Measurements from ENCODE around the gene SLC30A5.
A peak's percentile ranks its signal among the peaks of the same experiment; 100 is the strongest.
"Not testable (repeated sequence)": the region's sequence is repeated elsewhere in the genome, so short reads cannot be mapped to it uniquely, and the experiment has no call there.

Gene SLC30A5

GRCh38 chr5:69093771-69094482 lies at the start of gene SLC30A5:
Gene SLC30A5, plus strand, starts transcription at chr5:69094014. Its CDS starts 242 bp downstream, at chr5:69094256.
- DNase-seq = peak; percentile 99

- DNase-seq = not testable (repeated sequence)
Measured at GRCh38 chr5:69045213-69045612, 48.6 kb upstream of the SLC30A5 start.

GRCh38 chr5:69046375-69046957 lies 47.3 kb upstream of the SLC30A5 start:
- peak; percentile 6 for DNase-seq

DNA sequence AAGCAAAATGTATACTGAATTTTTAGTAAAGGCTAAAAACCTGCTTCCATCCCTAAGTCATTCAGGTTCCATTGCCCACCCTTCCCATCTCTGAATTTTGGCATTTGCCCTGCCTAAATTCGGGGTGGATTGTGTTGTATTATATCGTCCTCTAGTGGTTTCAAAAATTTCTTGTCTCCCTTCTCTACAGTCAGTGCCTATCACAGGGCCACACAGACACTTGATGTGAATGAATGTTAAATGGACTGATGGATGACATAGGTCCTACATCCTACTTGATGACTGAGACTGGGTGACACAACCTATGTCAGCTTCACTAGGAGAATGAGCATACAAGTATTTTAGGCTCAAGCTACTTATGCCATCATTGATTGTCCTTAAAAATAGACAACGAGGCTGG lies 45.6 kb upstream of the SLC30A5 start:
- DNase-seq = no peak

GRCh38 chr5:69049151-69049550 lies 44.7 kb upstream of the SLC30A5 start:
- peak; percentile 6 for DNase-seq

DNA sequence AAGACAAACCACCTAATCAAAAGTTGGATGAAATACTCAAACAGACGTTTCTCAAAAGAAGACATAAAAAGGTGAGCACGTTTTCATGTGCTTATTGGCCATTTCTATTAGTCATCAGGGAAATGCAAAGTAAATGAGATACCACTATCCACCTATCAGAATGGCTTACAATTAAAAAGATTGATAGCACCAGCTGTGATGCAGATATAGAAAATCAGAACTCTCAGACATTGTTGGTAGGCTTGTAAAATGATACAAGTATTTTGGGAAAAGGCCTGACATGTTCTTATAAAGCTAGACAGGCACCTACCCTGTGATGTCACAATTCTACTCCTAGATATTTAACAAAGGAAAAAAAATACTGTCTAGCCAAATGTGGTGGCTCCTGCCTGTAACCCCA lies 44.0 kb upstream of the SLC30A5 start:
- DNase-seq = no peak

GRCh38 chr5:69050214-69050613 lies 43.6 kb upstream of the SLC30A5 start:
- no peak for DNase-seq

- DNase-seq = no peak
Measured at GRCh38 chr5:69052181-69052580, 41.6 kb upstream of the SLC30A5 start.

DNA sequence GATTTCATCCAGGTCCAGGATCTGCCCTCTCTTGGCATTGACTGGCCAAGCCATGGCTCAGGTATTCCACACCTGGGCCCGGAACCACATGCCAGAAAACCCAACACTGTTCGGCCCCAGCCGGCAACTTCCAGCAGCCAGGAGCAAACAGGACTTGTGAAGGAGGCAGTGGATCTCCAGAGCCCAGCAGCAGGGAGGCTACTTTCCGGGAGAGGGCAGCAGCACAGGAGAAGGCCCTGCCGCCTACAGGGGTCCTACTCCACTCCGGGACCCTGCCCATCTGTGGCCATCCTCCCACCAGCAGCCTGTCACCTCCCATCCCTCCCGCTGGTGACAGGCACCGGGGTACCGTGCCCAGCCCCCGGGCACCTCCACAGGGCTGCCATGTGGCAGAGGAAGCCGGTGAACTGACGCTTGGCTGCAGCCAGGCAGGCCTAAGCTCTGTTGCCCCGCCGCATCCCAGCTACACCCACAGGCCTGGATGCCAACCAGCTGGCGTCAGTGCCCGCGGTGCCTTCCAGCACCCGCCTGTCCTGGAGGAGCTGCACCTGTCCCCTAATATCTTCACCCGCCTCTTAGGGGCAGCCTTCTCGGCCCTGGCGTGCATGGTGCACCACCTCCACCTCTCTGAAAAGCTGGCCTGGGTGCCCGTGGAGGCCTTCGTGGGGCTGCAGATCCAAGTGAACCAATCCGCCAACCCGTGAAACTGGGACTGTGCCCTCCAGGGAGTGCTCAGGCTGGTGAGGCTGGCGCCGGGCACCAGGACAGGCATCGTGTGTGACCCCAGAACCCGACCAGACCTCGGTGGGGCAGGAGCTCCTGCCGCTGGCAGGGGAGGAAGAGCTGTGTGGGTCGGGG lies 18.9 kb upstream of the SLC30A5 start:
- no peak for DNase-seq

DNA sequence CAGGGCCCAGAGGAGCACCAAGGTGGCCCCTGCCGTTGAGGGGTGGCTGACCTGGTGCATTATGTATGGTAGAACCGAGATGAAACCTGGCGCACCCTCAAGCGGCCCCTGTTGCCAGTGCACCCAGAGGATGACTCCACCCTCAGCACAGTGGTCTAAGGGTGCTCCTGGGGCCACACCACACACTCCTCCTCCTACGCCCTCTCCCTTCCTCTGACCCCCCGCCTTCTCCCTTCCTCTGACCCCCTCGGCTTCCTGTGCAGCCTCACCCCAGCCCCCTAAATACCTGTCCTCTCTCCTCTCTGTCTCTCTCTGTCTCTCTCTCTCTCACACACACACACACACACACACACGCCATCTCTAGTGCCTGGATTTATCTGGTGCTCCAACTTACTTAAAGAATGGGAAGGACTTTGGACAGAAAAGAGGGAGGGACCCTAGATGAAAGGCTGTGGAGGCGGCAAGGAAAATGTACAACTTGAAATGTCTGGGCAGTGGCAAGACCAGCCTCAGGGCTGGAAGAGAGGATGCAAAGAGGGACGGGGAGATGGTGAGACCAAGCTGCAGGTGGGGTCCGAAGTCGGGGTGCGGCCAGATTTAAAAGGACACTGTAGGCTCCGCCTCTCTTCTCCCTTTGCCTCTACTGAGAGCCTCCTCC lies 18.2 kb upstream of the SLC30A5 start:
- no peak for DNase-seq

DNA sequence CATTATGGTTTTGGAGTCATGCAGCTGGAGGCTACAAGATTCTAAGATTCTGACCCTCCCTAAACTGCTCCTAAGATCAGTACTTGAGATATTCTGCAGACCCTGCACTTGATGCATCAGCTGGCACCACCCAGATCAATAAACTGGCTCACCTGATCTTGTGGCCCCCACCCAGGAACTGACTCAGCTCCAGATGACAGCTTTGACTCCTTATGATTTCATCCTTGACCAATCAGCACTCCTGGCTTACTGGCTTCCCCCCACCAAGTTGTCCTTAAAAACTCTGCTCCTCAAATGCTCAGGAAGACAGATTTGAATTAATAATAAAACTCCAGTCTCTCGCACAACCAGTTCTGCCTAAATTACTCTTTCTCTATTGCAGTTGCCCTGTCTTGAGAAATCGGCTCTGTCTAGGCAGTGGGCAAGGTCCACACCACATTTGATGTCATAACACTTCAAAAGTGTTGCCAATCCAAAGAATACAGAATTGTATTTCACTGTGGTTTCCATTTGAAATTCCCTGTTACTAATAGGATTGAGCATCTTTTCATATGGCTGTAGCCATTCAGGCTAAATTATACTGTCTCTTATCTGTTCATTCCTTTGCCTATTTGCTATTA lies 14.8 kb upstream of the SLC30A5 start:
- peak; percentile 2 for DNase-seq

DNA sequence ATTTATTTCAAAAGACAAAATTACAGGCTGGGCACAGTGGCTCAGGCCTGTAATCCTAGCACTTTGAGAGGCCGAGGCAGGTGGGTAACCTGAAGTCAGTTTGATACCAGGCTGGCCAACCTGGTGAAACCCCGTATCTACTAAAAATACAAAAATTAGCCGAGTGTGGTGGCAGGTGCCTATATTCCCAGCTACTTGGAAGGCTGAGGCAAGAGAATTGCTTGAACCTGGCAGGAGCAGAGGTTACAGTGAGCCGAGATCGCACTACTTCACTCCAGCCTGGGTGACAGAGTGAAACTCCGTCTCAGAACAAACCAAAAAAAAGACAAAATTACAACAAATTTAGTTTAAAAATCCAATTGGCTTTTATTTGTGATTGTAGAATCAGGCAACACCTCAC lies 14.3 kb upstream of the SLC30A5 start:
- DNase-seq = no peak

- no peak for DNase-seq
Measured at GRCh38 chr5:69083412-69083811, 10.4 kb upstream of the SLC30A5 start.

DNA sequence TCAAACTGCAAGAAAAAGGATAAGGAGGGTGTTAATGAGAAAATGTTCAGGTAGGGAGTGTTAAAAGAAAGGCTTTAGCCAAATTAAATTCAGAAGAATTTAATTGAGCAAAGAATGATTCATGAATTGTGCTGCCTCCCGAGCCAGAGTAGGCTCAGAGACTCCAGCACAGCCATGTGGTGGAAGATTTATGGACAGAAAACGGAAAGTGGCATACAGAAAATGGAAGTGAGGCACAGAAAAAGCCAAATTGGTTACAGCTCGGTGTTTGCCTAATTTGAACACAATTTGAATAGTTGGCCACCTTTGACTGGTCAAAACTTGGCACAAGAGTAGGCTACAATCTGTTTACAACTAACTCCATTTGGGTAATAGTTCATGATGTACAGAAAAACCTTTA lies 9.6 kb upstream of the SLC30A5 start:
- no peak for DNase-seq

GRCh38 chr5:69084903-69085302 lies 8.9 kb upstream of the SLC30A5 start:
- DNase-seq = no peak

DNA sequence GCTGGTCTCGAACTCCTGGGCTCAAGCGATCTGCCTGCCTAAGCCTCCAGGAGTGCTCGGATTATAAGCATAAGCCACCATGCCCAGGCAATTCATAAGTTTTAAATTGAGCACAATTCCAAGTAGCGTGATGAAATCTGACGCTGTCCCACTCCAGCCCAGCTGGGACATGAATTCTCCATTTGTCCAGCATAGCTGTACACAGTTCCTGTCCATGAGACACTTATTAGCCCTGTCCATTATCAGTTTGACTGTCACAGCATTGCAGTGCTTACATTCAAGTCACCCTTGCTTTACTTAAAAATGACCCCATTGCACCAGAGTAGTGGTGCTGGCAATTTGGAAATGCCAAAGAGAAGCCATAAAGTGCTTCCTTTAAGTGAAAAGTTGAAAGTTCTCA lies 7.6 kb upstream of the SLC30A5 start:
- DNase-seq = no peak

GRCh38 chr5:69088006-69088405 lies 5.8 kb upstream of the SLC30A5 start:
- DNase-seq = not testable (repeated sequence)

- DNase-seq = no peak
Measured at GRCh38 chr5:69090158-69090557, 3.7 kb upstream of the SLC30A5 start.

DNA sequence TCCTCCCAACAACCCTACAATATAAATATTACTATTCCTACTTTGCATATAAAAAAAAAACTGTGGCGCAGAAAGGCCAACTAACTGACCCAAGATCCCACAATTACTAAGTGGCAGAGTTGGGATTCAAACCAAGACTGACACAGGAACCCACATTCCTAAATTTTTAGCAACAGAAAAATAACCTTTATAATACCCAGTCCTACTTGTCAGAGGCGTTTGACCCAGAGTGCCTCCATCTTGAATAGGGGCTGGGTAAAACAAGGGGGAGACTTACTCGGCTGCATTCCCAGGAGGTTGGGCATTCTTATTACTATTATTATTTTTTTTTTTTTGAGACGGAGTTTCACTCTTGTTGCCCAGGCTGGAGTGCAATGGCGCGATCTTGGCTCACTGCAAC lies 2.0 kb upstream of the SLC30A5 start:
- DNase-seq = no peak

- DNase-seq = no peak
Measured at GRCh38 chr5:69092969-69093368, 845 bp upstream of the SLC30A5 start.

GRCh38 chr5:69099302-69099701 lies 5.5 kb downstream of the SLC30A5 start:
- no peak for DNase-seq

DNA sequence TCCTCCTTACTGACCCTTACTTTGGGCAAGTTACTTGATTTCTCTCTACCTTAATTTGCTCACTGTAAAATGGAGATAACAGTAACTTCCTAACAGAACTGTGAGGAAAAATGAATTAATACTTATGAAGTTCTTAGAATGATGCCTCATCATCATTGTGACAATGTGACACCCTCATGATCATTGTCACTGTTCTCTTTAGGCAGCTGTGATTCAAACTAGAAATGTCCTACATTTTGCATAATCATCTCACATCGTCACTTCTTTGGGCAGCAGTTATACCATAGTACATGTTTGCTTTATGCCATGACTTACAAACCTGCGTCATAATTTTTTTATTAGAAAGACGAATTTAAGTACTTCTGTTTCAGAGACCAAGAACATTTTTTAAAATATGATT lies 9.7 kb downstream of the SLC30A5 start:
- peak; percentile 67 for DNase-seq
